ENCODE measurements around the gene WNT9B. TPM values are rescaled to one million over a fixed set of nuclear protein-coding genes. Genes with fewer than 3 reads are reported as not detected.

Gene WNT9B
- total RNA-seq, 1 donor from 2014 or later = 2.0 TPM

DNA sequence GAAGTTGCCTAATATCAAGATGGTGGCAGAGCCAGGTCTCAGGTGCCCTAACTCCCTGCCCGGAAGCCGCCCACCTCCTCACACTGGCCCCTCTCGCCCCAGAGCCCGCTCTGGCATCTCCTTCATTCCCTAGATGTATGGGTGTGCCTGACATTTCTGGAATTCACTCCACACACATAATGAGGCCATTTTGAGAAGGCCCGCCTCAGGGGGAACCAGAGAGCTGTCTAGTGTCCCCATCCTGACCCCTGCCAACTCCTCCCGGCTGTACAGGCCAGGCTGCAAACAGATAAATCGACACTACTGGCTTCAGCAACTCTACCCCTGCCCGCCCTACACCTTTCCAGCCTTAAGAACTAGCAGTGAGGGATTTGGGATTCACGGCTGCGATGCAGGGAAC lies 40.5 kb upstream of the WNT9B start:
- peak overlapping the region; percentile 96 for H3K27ac Mint-ChIP-seq
- H3K4me1 Mint-ChIP-seq = peaks cover 92% of the 10 kb centered on the region
- no peaks in the 10 kb centered on the region for H3K27me3 Mint-ChIP-seq (ENCODE audit: low read depth)
- peaks cover 6% of the 10 kb centered on the region for H3K36me3 Mint-ChIP-seq
- H3K9me3 Mint-ChIP-seq = no peaks in the 10 kb centered on the region
- peak overlapping the region; percentile 49 for H3K4me3 Mint-ChIP-seq
- TF ChIP-seq CTCF (IDR thresholded peaks at IDR 0.05; ENCODE audit: unreplicated experiment) = no peak
- peak in 1 of 2 experiments; percentile 42 for DNase-seq (ENCODE audit: low spot score in 2 of 2, unreplicated experiment in 2 of 2)

- TF ChIP-seq CTCF (IDR thresholded peaks at IDR 0.05; ENCODE audit: unreplicated experiment) = no peak
- H3K27me3 Mint-ChIP-seq (ENCODE audit: low read depth) = peaks cover 11% of the 10 kb centered on the region
- H3K4me1 Mint-ChIP-seq = peaks cover 97% of the 10 kb centered on the region
- H3K36me3 Mint-ChIP-seq = no peaks in the 10 kb centered on the region
- no peaks in the 10 kb centered on the region for H3K9me3 Mint-ChIP-seq
- peak overlapping the region; percentile 40 for H3K4me3 Mint-ChIP-seq
- no peak for DNase-seq (ENCODE audit: low spot score in 2 of 2, unreplicated experiment in 2 of 2)
- peak overlapping the region; percentile 96 for H3K27ac Mint-ChIP-seq
Measured at GRCh38 chr17:46811978-46812583, 39.3 kb upstream of the WNT9B start.

DNA sequence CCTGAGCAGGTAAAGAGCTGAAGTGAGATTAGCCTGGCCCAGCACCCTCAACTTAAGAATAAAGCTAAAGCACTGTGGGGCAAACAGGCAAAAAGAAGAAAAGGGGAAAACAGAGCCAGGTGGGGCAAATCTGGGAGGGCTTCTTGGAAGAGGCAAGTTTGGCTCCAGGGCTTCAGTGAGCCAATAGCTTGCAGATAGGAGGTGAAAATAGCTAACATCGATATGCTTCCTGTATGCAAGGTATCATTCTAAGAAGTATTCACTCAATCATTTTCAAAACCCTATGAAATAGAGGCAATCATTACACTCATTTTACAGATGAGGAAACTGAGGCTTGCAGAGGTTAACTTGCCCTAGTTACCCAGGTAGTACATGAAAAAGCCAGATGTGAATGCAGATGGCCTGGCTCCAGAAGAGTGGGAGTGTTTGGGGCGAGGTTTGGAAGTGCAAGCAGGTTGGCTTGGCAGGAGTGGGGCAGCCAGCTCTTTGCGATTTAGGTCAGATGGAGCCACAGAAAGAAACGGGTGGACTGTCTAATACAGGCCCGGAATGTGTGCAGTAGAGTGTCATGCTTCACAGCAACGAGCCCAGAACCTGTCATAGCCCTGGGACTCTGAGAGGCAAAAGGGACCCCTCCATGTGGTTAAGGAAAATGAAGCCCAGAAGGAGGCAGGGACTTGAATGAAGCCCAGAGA lies 38.6 kb upstream of the WNT9B start:
- DNase-seq (ENCODE audit: low spot score in 2 of 2, unreplicated experiment in 2 of 2) = no peak
- peaks cover 97% of the 10 kb centered on the region for H3K4me1 Mint-ChIP-seq
- H3K27ac Mint-ChIP-seq = peak overlapping the region; percentile 96
- peak overlapping the region; percentile 40 for H3K4me3 Mint-ChIP-seq
- H3K36me3 Mint-ChIP-seq = no peaks in the 10 kb centered on the region
- no peaks in the 10 kb centered on the region for H3K9me3 Mint-ChIP-seq
- H3K27me3 Mint-ChIP-seq (ENCODE audit: low read depth) = peaks cover 18% of the 10 kb centered on the region
- TF ChIP-seq CTCF (IDR thresholded peaks at IDR 0.05; ENCODE audit: unreplicated experiment) = no peak

DNA sequence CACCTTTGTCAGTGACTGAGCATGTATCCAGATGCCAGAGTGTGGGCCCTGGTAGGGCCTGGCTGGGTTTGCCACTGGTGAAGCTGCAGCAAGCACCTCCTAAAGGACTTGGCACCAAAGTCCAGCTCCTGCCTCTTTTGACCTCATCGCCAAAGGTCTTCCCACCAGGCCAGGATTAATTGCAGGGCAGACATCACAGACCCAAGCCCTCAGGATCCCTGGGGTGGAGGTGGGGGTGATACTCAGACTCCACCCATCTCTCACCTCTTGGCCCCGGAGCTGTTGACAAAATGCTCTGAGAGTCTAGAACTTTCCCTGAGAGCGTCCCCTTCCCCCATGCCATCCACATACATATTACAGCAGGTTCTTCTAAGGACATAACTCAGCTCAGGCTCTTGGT lies 37.5 kb upstream of the WNT9B start:
- Mint-ChIP-seq H3K4me3 (peak overlapping the region; percentile 91), H3K36me3 (no peaks in the 10 kb centered on the region), H3K27ac (peak overlapping the region; percentile 96), H3K9me3 (no peaks in the 10 kb centered on the region), H3K4me1 (peaks cover 90% of the 10 kb centered on the region), H3K27me3 (ENCODE audit: low read depth) (peaks cover 25% of the 10 kb centered on the region)
- DNase-seq (ENCODE audit: low spot score in 2 of 2, unreplicated experiment in 2 of 2) = no peak
- TF ChIP-seq CTCF (IDR thresholded peaks at IDR 0.05; ENCODE audit: unreplicated experiment) = no peak

GRCh38 chr17:46814446-46814845 lies 36.9 kb upstream of the WNT9B start:
- no peak for DNase-seq (ENCODE audit: low spot score in 2 of 2, unreplicated experiment in 2 of 2)
- Mint-ChIP-seq H3K36me3 (no peaks in the 10 kb centered on the region), H3K4me3 (peak overlapping the region; percentile 91), H3K4me1 (peaks cover 88% of the 10 kb centered on the region), H3K27ac (peak overlapping the region; percentile 96), H3K27me3 (ENCODE audit: low read depth) (peaks cover 29% of the 10 kb centered on the region), H3K9me3 (no peaks in the 10 kb centered on the region)
- TF ChIP-seq CTCF (IDR thresholded peaks at IDR 0.05; ENCODE audit: unreplicated experiment) = no peak
